AG04450 (cell line): Measurements from ENCODE around the gene SASH3. TPM values are rescaled to one million over a fixed set of nuclear protein-coding genes. Genes with fewer than 3 reads are reported as not detected.

Source experiments
- CTCF ChIA-PET: fragments of 300-600, 350-600 bp; formaldehyde crosslinking; extraction: SDS; loops from one replicate; lab custom pipeline; 2022; ENCODE audit warnings: antibody characterized with exemption, inconsistent platforms; lab: Charles Lee
- POLR2A ChIA-PET: fragments of 350-600 bp; formaldehyde crosslinking; extraction: SDS; loops from one replicate; lab custom pipeline; 2021; ENCODE audit warnings: antibody characterized with exemption, inconsistent platforms; lab: Yijun Ruan, JAX
- DNase-seq: peaks from one replicate; pipeline ENCODE4 v3.0.0-alpha.2; 2011; ENCODE audit warnings: low read depth, low spot score
- H3K27ac ChIP-seq: one replicate; pipeline ENCODE4 v1.5.1; 2012; ENCODE audit warnings: low read depth, low read length, control low read depth
- H3K27me3 ChIP-seq: one replicate; pipeline ENCODE4 v1.6.0; 2012; ENCODE audit warnings: low read length; ENCODE audit not compliant: control insufficient read depth, insufficient read depth
- H3K4me3 ChIP-seq: 2 replicates; pipeline ENCODE4 v1.5.1; 2011; ENCODE audit warnings: mild to moderate bottlenecking, low read depth, low read length, control low read depth
- H3K9me3 ChIP-seq: 2 replicates; pipeline ENCODE4 v1.5.1; 2012; ENCODE audit warnings: low read length; ENCODE audit not compliant: control insufficient read depth, insufficient read depth
- CTCF ChIP-seq: IDR thresholded peaks from 2 replicates; pipeline ENCODE4 v1.5.1; 2011; ENCODE audit warnings: low read depth, low read length, control low read depth, inconsistent platforms
- polyA plus RNA-seq: library from polyadenylated mRNA; depleted of rRNA; stranded (reverse); fragments of >200 nt; gene quantifications from 2 replicates; pipeline ENCODE4 v1.2.3, GENCODE V29; 2011

The SASH3 gene
- polyA plus RNA-seq, 1 experiment: not detected

DNA sequence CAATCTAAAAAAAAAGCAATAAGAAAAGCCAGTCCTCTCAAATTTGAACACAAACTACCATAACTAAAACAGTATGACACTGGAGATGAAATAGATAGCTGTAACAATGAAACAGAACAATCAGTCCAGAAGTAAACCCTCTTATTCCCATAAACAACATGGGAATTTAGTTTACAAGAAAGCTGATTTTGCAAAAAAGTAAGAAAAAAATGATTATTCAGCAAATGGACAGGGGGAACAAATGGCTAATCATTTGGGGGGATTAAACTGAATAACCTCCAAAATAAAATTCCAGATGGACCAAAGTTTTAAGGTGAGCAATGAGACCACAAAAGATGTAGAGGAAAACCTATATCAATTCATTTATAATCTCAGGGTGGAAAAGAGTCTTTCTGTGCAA lies 16.1 kb upstream of the SASH3 start:
- Histone ChIP-seq H3K4me3 (no peak overlapping the region), H3K27me3 (no peaks in the 10 kb centered on the region), H3K9me3 (no peaks in the 10 kb centered on the region), H3K27ac (no peak overlapping the region)
- no peak for TF ChIP-seq CTCF
- no peak for DNase-seq
- ChIA-PET POLR2A (no interaction called here), CTCF (no interaction called here)

- DNase-seq: no peak
- ChIA-PET CTCF (no interaction called here), POLR2A (no interaction called here)
- no peaks in the 10 kb centered on the region for H3K27me3 ChIP-seq
- H3K4me3 ChIP-seq: no peak overlapping the region
- no peaks in the 10 kb centered on the region for H3K9me3 ChIP-seq
- H3K27ac ChIP-seq: no peak overlapping the region
- no peak for TF ChIP-seq CTCF
These were observed 11.6 kb upstream of the SASH3 start for GRCh38 chrX:129768186-129768585.

DNA sequence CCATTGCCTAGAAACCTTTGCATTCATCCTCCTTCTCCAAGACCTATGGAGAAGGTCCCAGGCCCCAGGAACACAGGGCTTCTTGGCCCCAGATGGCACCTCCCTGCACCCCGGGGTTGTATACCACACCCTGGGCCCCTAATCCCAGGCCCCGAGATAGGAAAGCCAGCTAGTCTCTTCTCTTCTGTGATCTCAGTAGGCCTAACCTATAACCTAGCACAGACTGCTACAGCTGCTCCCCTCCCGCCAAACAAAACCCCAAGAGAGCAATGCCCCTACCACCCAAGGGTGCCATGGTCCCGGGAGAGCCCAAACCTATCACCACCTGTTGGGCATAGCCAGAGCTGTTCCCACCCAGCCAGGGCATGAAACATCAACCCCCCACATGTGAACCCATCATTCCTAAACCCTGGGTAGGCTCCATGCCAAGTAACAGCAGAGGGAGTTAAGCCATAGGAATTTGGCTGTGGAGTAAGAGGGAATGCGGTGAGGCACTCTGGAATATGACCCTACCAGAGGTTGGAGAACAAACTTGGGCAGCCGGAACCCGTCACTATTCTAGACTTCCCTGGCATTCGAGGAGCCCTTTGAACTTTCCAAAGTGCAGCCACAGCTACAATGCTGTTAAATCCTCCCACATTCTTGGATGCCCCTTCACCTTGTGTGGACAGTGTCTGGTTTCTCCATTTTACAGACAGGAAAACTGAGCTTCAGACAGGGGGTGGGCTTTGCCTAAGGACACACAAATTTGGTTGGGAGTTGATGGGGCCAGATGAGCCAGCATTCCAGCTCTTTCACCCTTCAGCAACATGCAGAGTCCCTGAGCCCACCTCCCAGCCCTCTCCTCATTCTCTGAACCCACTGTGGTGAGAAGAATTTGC lies 10.9 kb upstream of the SASH3 start:
- ChIA-PET POLR2A (interaction anchor here (0.5 kb wide), 1 partner anchor 41 kb away, joined by 3 read pairs; no protein-coding TSS in a partner anchor), CTCF (no interaction called here)
- Histone ChIP-seq H3K4me3 (no peak overlapping the region), H3K27me3 (no peaks in the 10 kb centered on the region), H3K27ac (no peak overlapping the region), H3K9me3 (no peaks in the 10 kb centered on the region)
- no peak for DNase-seq
- no peak for TF ChIP-seq CTCF

DNA sequence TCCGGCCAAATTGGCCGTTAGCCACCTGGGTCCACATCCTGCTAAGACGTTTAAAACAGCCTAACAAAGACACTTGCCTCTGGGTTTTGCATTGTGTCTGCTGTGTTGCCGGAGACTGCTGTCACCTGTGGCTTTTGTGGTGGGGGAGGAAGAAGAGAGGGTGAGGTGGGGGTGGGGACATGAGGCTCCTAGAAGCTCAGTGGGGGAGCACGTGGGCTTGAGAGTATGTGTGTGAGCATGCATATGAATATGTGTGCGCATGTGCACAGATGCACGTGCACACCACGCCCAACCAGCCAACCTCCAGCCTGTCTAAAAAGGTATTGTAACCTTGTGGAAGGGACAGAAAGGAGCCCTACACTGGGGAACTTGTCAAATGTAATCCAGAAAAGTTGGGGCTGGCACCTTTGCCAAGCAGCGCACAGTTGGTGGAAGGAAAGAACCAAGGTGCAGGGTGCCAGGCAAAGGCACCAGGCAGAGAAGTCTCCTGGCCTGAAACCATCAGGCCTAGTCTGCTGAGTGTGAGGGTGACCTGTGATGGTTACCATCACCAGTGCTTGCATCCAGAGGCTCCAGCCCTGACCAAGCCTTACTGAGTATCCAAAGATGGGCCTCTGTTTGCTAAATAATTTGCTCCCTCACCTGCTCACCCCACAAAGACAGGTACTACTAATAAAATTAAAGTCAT lies 10.1 kb upstream of the SASH3 start:
- TF ChIP-seq CTCF: no peak
- H3K27me3 ChIP-seq: no peaks in the 10 kb centered on the region
- CTCF ChIA-PET: no interaction called here
- no peaks in the 10 kb centered on the region for H3K9me3 ChIP-seq
- POLR2A ChIA-PET: no interaction called here
- DNase-seq: no peak
- H3K4me3 ChIP-seq: no peak overlapping the region
- H3K27ac ChIP-seq: no peak overlapping the region
